GM10266 (cell line): ENCODE measurements around the gene TUBGCP2.
"Not testable (repeated sequence)": the region's sequence is repeated elsewhere in the genome, so short reads cannot be mapped to it uniquely, and the experiment has no call there.

Experiments used
- DNase-seq: peaks from one replicate; pipeline ENCODE4 v3.0.0; 2012; ENCODE audit errors: extremely low spot score
- TF ChIP-seq, protein P1 (sequence below): IDR thresholded peaks from 2 replicates; pipeline ENCODE4 v1.5.1; 2012; ENCODE audit warnings: mild to moderate bottlenecking, low read depth; ENCODE audit not compliant: control insufficient read depth, insufficient read depth; ENCODE audit errors: missing control alignments

Gene TUBGCP2

GRCh38 chr10:133268532-133268931 is 40.1 kb downstream of the TUBGCP2 start:
- no peak for DNase-seq
- TF ChIP-seq, protein P1, sequence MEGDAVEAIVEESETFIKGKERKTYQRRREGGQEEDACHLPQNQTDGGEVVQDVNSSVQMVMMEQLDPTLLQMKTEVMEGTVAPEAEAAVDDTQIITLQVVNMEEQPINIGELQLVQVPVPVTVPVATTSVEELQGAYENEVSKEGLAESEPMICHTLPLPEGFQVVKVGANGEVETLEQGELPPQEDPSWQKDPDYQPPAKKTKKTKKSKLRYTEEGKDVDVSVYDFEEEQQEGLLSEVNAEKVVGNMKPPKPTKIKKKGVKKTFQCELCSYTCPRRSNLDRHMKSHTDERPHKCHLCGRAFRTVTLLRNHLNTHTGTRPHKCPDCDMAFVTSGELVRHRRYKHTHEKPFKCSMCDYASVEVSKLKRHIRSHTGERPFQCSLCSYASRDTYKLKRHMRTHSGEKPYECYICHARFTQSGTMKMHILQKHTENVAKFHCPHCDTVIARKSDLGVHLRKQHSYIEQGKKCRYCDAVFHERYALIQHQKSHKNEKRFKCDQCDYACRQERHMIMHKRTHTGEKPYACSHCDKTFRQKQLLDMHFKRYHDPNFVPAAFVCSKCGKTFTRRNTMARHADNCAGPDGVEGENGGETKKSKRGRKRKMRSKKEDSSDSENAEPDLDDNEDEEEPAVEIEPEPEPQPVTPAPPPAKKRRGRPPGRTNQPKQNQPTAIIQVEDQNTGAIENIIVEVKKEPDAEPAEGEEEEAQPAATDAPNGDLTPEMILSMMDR = no peak

GRCh38 chr10:133267829-133268228 is 40.8 kb downstream of the TUBGCP2 start:
- no peak for DNase-seq
- TF ChIP-seq, protein P1 = no peak

GRCh38 chr10:133267293-133267692 is 41.4 kb downstream of the TUBGCP2 start:
- TF ChIP-seq, protein P1 = no peak
- no peak for DNase-seq

- TF ChIP-seq, protein P1 = no peak
- DNase-seq = no peak
Measured at GRCh38 chr10:133266056-133266795, 42.4 kb downstream of the TUBGCP2 start.

- not testable (repeated sequence) for DNase-seq
Measured at GRCh38 chr10:133265052-133265451, 43.6 kb downstream of the TUBGCP2 start.

GRCh38 chr10:133264461-133264860 is 44.2 kb downstream of the TUBGCP2 start:
- TF ChIP-seq, protein P1 = no peak
- no peak for DNase-seq

GRCh38 chr10:133263674-133264073 is 45.0 kb downstream of the TUBGCP2 start:
- DNase-seq = no peak
- TF ChIP-seq, protein P1 = no peak

DNA sequence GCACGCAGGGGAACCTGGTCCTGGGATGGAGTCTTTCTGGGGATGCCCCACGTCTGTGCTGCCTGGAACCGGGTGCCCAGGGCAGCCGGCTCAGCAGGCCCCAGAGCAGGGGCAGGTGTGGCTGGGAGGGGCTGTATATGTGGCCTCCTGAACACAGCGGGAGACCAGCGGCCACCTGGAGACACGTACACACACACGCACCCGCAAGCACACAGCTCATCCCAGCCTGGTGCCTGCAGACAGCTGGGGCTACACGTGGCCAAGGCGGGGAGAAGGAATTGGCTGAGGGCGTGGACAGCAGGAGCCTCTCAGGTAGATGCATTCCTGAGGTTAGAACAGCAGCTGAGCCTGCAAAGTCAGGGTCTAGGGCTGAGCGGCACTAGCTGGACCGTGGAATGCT is 46.0 kb downstream of the TUBGCP2 start:
- DNase-seq = no peak
- TF ChIP-seq, protein P1 = no peak
